PC-3 (cell line): ENCODE data around the gene SSUH2.

Experiments
- CTCF ChIP-seq: fragments of 300-600 bp; sonication (generic); conservative IDR thresholded peaks from 2 replicates; pipeline ENCODE4 v1.5.1; 2017; ENCODE audit warnings: antibody characterized with exemption, low read depth, mild to moderate bottlenecking, low read length
- EZH2 ChIP-seq: fragments of 300-600 bp; sonication (generic); IDR thresholded peaks from one replicate; pipeline ENCODE4 v1.6.1; 2017; ENCODE audit warnings: antibody characterized with exemption, mild to moderate bottlenecking, low read length; ENCODE audit not compliant: unreplicated experiment
- EZH2phosphoT487 ChIP-seq: fragments of 300-600 bp; sonication (generic); IDR thresholded peaks from 2 replicates; pipeline ENCODE4 v1.6.1; 2018; ENCODE audit warnings: mild to moderate bottlenecking, antibody characterized with exemption, low read length, borderline replicate concordance

GRCh38 chr3:8645712-8646111, 1.1 kb upstream of the SSUH2 start:
- no peak for TF ChIP-seq CTCF
- TF ChIP-seq EZH2phosphoT487 = no peak
- TF ChIP-seq EZH2 = no peak
